Measurements from ENCODE around the gene NPL. TPM values are rescaled to one million over a fixed set of nuclear protein-coding genes. Genes with fewer than 3 reads are reported as not detected.

The NPL gene
- total and polyA plus RNA-seq, 8 donors: 1.2 to 9.7 (median 2.7) TPM

- DNase-seq (no peak), FAIRE-seq (no peak)
These were observed 35.5 kb upstream of the NPL start for GRCh38 chr1:182754087-182754486.

GRCh38 chr1:182754543-182755314 is 34.8 kb upstream of the NPL start:
- Histone ChIP-seq H3K4me3 (no peak overlapping the region), H3K27me3 (no peaks in the 10 kb centered on the region), H3K27ac (no peak overlapping the region), H3K9me3 (no peaks in the 10 kb centered on the region), H3K36me3 (no peaks in the 10 kb centered on the region), H3K4me1 (no peaks in the 10 kb centered on the region)
- no peak for FAIRE-seq
- ATAC-seq: no peak
- 83 to 88% methylated on average over 4 of the region's 4 CpGs for WGBS, 2 donors
- TF ChIP-seq CTCF (IDR thresholded peaks at IDR 0.05): no peak
- intact Hi-C loops (cut with DNase I): no loop called here
- DNase-seq: no peak

More at GRCh38 chr1:182754087-182754486, 35.5 kb upstream of the NPL start:
- 49% methylated on average over 7 of the region's 7 CpGs for WGBS, 2 donors
- Histone ChIP-seq H3K27me3 (no peaks in the 10 kb centered on the region), H3K36me3 (no peaks in the 10 kb centered on the region), H3K27ac (no peak overlapping the region), H3K9me3 (no peaks in the 10 kb centered on the region), H3K4me1 (no peaks in the 10 kb centered on the region), H3K4me3 (no peak overlapping the region)
- TF ChIP-seq CTCF (IDR thresholded peaks at IDR 0.05): no peak
- intact Hi-C loops (cut with DNase I): no loop called here
- no peak for ATAC-seq

GRCh38 chr1:182755632-182756031 is 33.9 kb upstream of the NPL start:
- no peak overlapping the region for H3K27ac ChIP-seq
- H3K9me3 ChIP-seq: no peaks in the 10 kb centered on the region
- ATAC-seq (no peak), DNase-seq (no peak), FAIRE-seq (no peak)
- TF ChIP-seq CTCF (IDR thresholded peaks at IDR 0.05): no peak
- intact Hi-C loops (cut with DNase I): no loop called here
- H3K36me3 ChIP-seq: no peaks in the 10 kb centered on the region
- no peaks in the 10 kb centered on the region for H3K27me3 ChIP-seq
- no peaks in the 10 kb centered on the region for H3K4me1 ChIP-seq
- H3K4me3 ChIP-seq: no peak overlapping the region

GRCh38 chr1:182756423-182756822 is 33.1 kb upstream of the NPL start:
- H3K4me1 ChIP-seq: no peaks in the 10 kb centered on the region
- no peaks in the 10 kb centered on the region for H3K27me3 ChIP-seq
- FAIRE-seq (no peak), DNase-seq (no peak), ATAC-seq (no peak)
- H3K27ac ChIP-seq: no peak overlapping the region
- no peak overlapping the region for H3K4me3 ChIP-seq
- intact Hi-C loops (cut with DNase I): no loop called here
- no peaks in the 10 kb centered on the region for H3K36me3 ChIP-seq
- no peaks in the 10 kb centered on the region for H3K9me3 ChIP-seq
- no peak for TF ChIP-seq CTCF (IDR thresholded peaks at IDR 0.05)
